GM19397 (cell line): ENCODE data around the gene FSTL5.

Experiments
- ATAC-seq: cut with Tn5 transposase; IDR thresholded peaks from one replicate; pipeline ENCODE4 v1.9.1; 2021; ENCODE audit warnings: mild to moderate bottlenecking, moderate library complexity; ENCODE audit not compliant: unreplicated experiment

FSTL5 gene

GRCh38 chr4:161345741-161346140 is 818.1 kb downstream of the FSTL5 start:
- no peak for ATAC-seq

GRCh38 chr4:161343569-161343950 is 820.2 kb downstream of the FSTL5 start:
- ATAC-seq = no peak

- ATAC-seq = no peak
Observed at GRCh38 chr4:161342881-161343568, 820.8 kb downstream of the FSTL5 start.

GRCh38 chr4:161336621-161337020 is 827.2 kb downstream of the FSTL5 start:
- ATAC-seq = no peak

GRCh38 chr4:161336016-161336530 is 827.7 kb downstream of the FSTL5 start:
- no peak for ATAC-seq
